GM21529 (cell line): ENCODE data around the gene KCNT2.
"Not testable (repeated sequence)": the region's sequence is repeated elsewhere in the genome, so short reads cannot be mapped to it uniquely, and the experiment has no call there.

Source experiments
- ATAC-seq: cut with Tn5 transposase; IDR thresholded peaks from one replicate; pipeline ENCODE4 v1.9.1; 2021; ENCODE audit not compliant: unreplicated experiment

KCNT2 gene

GRCh38 chr1:196516373-196516772 is 91.9 kb downstream of the KCNT2 start:
- ATAC-seq: no peak

GRCh38 chr1:196515904-196516303 is 92.3 kb downstream of the KCNT2 start:
- no peak for ATAC-seq

GRCh38 chr1:196513821-196514220 is 94.4 kb downstream of the KCNT2 start:
- ATAC-seq: no peak

GRCh38 chr1:196510451-196510850 is 97.8 kb downstream of the KCNT2 start:
- ATAC-seq: no peak

- ATAC-seq: not testable (repeated sequence)
These were observed 104.0 kb downstream of the KCNT2 start for GRCh38 chr1:196504224-196504623.

- ATAC-seq: no peak
These were observed 105.8 kb downstream of the KCNT2 start for GRCh38 chr1:196502437-196502836.

GRCh38 chr1:196501760-196502428 is 106.3 kb downstream of the KCNT2 start:
- no peak for ATAC-seq

GRCh38 chr1:196497817-196498216 is 110.4 kb downstream of the KCNT2 start:
- no peak for ATAC-seq

- no peak for ATAC-seq
These were observed 113.5 kb downstream of the KCNT2 start for GRCh38 chr1:196494766-196495165.

- ATAC-seq: no peak
These were observed 114.4 kb downstream of the KCNT2 start for GRCh38 chr1:196493881-196494280.

GRCh38 chr1:196488579-196488978 is 119.7 kb downstream of the KCNT2 start:
- no peak for ATAC-seq

GRCh38 chr1:196486346-196486745 is 121.9 kb downstream of the KCNT2 start:
- no peak for ATAC-seq

GRCh38 chr1:196481616-196482015 is 126.6 kb downstream of the KCNT2 start:
- no peak for ATAC-seq

- no peak for ATAC-seq
These were observed 131.0 kb downstream of the KCNT2 start for GRCh38 chr1:196477262-196477661.

GRCh38 chr1:196467230-196467925 is 140.9 kb downstream of the KCNT2 start:
- ATAC-seq: no peak

GRCh38 chr1:196466654-196467053 is 141.6 kb downstream of the KCNT2 start:
- no peak for ATAC-seq

GRCh38 chr1:196466166-196466565 is 142.1 kb downstream of the KCNT2 start:
- no peak for ATAC-seq

- ATAC-seq: no peak
These were observed 143.7 kb downstream of the KCNT2 start for GRCh38 chr1:196464480-196464941.

GRCh38 chr1:196462086-196462485 is 146.2 kb downstream of the KCNT2 start:
- ATAC-seq: no peak

GRCh38 chr1:196461521-196461920 is 146.7 kb downstream of the KCNT2 start:
- no peak for ATAC-seq

- ATAC-seq: no peak
These were observed 148.9 kb downstream of the KCNT2 start for GRCh38 chr1:196459383-196459782.

- no peak for ATAC-seq
These were observed 153.4 kb downstream of the KCNT2 start for GRCh38 chr1:196454792-196455191.

GRCh38 chr1:196451103-196451502 is 157.1 kb downstream of the KCNT2 start:
- no peak for ATAC-seq
